Measurements from ENCODE around the gene IFI27L2.

The IFI27L2 gene

GRCh38 chr14:94102768-94103482 is 26.5 kb downstream of the IFI27L2 start:
- no peak for DNase-seq (ENCODE audit: low read depth)
- no peak overlapping the region for H3K4me3 ChIP-seq (ENCODE audit: low read depth, low read length)
- in situ Hi-C loops (cut with HindIII; ENCODE audit: low sequenced_read_pairs): no loop called here
- no peak for TF ChIP-seq CTCF (IDR thresholded peaks at IDR 0.05; ENCODE audit: low read depth, low read length, missing control alignments)

- in situ Hi-C loops (cut with HindIII; ENCODE audit: low sequenced_read_pairs): no loop called here
- no peak overlapping the region for H3K4me3 ChIP-seq (ENCODE audit: low read depth, low read length)
- TF ChIP-seq CTCF (IDR thresholded peaks at IDR 0.05; ENCODE audit: low read depth, low read length, missing control alignments): no peak
- DNase-seq (ENCODE audit: low read depth): no peak
Measured at GRCh38 chr14:94101748-94102147, 27.7 kb downstream of the IFI27L2 start.

GRCh38 chr14:94100847-94101246 is 28.6 kb downstream of the IFI27L2 start:
- TF ChIP-seq CTCF (IDR thresholded peaks at IDR 0.05; ENCODE audit: low read depth, low read length, missing control alignments): no peak
- in situ Hi-C loops (cut with HindIII; ENCODE audit: low sequenced_read_pairs): no loop called here
- no peak for DNase-seq (ENCODE audit: low read depth)
- H3K4me3 ChIP-seq (ENCODE audit: low read depth, low read length): no peak overlapping the region

- TF ChIP-seq CTCF (IDR thresholded peaks at IDR 0.05; ENCODE audit: low read depth, low read length, missing control alignments): no peak
- DNase-seq (ENCODE audit: low read depth): no peak
- no peak overlapping the region for H3K4me3 ChIP-seq (ENCODE audit: low read depth, low read length)
- in situ Hi-C loops (cut with HindIII; ENCODE audit: low sequenced_read_pairs): no loop called here
Measured at GRCh38 chr14:94099006-94099405, 30.4 kb downstream of the IFI27L2 start.

- no peak for DNase-seq (ENCODE audit: low read depth)
- TF ChIP-seq CTCF (IDR thresholded peaks at IDR 0.05; ENCODE audit: low read depth, low read length, missing control alignments): no peak
- no peak overlapping the region for H3K4me3 ChIP-seq (ENCODE audit: low read depth, low read length)
- in situ Hi-C loops (cut with HindIII; ENCODE audit: low sequenced_read_pairs): no loop called here
Measured at GRCh38 chr14:94098326-94098992, 30.9 kb downstream of the IFI27L2 start.

- TF ChIP-seq CTCF (IDR thresholded peaks at IDR 0.05; ENCODE audit: low read depth, low read length, missing control alignments): no peak
- DNase-seq (ENCODE audit: low read depth): no peak
- H3K4me3 ChIP-seq (ENCODE audit: low read depth, low read length): no peak overlapping the region
- in situ Hi-C loops (cut with HindIII; ENCODE audit: low sequenced_read_pairs): no loop called here
Measured at GRCh38 chr14:94097091-94097490, 32.3 kb downstream of the IFI27L2 start.

All from astrocyte of the cerebellum (primary cell).